Raji (cell line): ENCODE results near the gene KIRREL3.

Experiments
- POLR2A ChIP-seq: IDR thresholded peaks from 2 replicates; pipeline ENCODE4 v1.6.1; 2011; ENCODE audit warnings: low read depth, low read length, control low read depth; ENCODE audit not compliant: insufficient read depth

Gene KIRREL3

DNA sequence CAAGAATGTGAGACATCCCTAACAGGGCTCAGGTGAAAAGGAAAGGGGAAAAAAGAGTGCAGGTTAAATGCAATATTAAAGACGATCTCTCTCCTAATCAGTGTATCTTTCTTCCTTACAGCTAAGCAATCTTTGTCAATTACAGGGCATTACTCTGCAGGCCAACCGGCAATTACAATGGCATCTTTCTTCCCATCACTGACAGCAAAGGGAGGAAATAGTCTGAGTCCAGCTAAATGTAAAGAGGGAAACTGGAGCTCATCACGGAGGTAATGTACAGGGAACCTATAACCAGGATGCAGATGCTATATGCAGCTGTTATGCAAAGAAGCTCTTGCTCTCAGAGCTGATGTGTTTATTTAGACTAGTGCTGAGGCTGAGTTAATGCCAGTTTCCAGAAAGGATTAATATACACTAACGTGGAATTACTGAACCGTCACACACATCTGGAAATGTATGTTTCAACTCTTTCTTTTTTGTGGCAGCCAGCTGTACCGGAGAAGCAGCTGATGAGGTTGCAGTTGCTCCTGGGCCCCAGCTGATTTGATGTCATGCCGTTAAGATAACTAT, 121.6 kb downstream of the KIRREL3 start:
- TF ChIP-seq POLR2A, result no peak

DNA sequence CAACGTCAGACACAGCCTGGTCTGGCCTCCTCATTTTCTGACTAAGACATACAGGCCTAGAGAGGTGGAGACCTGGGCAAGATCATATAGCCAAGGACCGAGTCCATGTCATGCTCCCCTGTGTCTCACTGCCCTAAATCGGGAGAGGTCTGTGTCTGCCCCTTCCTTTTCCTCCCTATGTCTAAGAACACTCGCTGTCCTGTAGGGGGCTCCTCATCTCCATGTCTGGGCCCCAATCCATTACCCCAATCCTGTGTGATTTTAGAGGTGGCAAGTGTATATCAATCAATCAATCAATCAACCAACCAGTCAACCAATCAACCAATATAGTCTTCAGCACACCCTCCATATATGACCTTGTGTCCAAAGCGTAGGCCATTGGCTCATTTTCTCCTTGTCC, 125.7 kb downstream of the KIRREL3 start:
- no peak for TF ChIP-seq POLR2A

DNA sequence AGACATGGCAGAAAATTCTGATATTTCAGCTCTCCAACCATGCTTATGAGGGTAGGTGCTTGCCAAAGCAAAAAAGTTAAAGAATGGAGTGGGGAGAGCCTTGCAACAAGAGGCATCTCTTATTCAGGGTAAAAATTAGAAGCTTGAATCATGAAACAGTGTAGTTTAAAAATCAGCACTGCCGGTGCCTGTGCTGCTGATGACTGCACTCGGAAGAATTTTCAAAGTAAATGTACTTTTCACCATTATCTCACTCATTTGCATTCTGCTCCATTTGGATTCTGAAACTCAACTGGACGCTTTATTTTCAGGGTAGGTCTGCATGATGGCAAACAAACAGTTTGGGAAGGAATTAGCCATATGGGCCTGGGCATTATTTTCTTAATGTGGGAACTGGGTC, 126.3 kb downstream of the KIRREL3 start:
- TF ChIP-seq POLR2A, result no peak

DNA sequence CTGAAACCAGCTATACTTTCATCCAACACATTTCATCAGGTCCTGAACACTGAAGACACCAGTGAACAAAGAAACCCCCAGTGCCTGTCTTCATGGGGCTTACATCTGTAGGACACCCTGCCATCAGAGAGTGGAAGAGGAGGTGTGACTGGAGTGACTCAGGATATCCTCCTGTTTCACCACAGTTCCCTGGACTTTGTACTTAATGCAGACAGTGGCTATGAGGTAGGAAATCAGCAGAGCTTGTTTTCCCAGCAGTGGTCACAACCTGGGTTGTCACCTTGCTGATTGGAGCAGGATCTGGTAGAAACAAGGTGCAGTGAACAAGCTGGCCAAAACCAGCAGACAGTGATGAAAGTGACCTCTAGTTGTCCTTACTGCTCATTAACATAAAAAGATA, 128.8 kb downstream of the KIRREL3 start:
- no peak for TF ChIP-seq POLR2A

DNA sequence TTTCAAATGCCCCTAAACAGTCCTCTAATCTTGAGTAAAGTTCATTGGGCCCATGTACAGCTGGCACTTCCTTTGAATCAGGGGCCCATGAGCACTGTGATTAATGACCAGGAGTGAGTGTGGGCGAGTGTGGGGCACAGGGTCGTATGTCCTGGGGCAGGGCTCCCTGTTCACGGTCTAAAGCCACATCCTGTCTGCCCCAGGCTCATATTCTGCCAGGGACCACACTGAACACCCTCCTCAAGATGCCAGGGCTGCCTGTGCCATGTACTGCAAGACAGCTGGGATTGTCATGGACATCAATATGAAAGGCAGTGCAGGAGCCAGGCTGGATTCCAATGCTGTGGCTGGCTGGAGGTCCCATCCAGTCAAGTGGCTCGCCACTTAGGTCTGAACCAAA, 130.5 kb downstream of the KIRREL3 start:
- TF ChIP-seq POLR2A, result no peak

DNA sequence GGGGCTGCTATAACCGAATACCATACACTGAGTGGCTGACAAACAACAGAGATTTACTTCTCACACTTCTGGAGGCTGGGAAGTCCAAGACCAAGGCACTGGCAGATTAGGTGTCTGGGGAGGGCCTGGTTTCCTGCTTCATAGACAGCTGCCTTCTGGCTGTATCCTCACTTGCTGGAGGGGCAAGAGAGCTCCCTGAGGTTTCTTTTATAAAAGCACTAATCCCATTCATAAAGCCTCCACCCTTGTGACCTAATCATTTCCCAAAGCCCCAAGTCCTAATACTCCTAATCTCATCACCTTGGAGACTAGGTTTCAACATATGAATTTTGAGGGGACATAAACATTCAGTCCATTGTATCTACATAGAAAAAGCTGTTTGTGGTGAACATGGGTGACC, 131.8 kb downstream of the KIRREL3 start:
- no peak for TF ChIP-seq POLR2A

DNA sequence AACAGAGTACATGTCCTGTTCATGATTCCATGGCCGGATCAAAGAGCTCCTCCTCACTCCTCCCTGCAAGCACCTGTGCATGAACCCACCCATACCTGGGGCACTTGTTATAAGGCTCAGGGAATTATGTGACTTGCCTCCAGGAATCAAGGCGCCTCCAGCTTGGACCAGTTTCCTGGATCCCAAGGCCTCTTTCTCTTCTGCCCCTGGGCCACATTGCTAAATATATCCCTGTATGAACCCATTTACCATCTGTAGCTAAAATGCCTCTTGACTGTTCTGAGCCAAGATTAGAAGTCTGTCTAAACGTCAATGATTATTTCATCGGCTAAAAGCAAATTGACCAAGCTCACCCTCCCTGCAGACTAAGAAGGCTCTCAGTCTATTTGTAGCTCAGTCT, 135.6 kb downstream of the KIRREL3 start:
- TF ChIP-seq POLR2A, result no peak

DNA sequence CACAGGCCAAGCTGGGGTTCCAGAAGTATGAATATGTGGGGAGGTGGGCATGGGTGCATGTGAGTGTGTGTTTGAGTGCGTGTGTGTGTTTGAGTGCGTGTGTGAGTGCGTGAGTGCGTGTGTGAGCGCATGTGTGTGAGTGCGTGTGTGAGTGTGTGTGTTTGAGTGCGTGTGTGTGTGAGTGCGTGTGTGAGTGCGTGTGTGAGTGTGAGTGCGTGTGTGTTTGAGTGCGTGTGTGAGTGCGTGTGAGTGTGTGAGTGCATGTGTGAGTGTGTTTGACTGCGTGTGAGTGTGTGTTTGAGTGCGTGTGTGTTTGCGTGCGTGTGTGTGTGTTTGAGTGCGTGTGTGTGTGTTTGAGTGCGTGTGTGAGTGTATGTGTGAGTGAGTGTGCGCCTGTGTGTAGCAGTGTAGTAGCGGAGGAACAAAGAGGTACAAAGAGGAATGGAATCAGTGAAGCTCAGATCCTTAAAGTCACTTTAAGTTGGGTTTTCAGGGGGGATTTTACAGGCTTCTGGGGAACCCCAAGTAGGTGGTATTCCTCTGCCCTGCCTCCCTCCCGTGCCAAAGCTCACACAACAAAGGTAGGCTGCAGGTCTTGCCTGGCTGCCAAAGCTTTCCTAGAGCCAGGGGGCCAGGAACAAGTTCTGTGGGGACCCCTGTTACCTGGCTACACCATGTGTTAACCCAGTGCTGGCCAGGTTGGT, 137.1 kb downstream of the KIRREL3 start:
- TF ChIP-seq POLR2A, result no peak

DNA sequence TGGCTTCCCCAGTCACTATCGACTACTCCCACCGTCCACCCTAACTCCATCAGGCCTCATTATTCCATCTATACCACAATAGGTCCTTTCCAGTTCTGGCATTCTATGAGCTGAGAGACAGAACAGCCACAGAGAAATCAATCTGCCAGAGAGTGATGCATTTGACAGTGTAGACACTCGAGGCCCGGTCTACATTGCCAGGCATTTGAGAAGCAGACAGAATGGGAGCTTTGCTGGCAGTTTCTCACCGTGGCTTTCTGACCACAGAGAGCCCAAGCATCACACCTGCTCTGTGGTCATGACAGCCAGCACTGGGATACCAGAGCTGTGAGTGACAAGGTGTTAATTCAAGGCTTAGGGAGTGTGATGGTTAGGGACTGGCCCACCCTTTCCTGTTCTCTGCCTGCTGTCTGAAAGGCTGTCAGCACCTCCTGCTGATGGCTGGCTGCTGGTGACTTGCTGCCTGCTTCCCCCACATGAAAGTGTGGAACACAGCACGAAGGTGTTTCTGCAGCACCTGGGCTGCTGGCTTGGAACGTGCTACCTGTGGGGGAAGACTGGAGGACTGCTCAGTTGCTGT, 137.8 kb downstream of the KIRREL3 start:
- no peak for TF ChIP-seq POLR2A

DNA sequence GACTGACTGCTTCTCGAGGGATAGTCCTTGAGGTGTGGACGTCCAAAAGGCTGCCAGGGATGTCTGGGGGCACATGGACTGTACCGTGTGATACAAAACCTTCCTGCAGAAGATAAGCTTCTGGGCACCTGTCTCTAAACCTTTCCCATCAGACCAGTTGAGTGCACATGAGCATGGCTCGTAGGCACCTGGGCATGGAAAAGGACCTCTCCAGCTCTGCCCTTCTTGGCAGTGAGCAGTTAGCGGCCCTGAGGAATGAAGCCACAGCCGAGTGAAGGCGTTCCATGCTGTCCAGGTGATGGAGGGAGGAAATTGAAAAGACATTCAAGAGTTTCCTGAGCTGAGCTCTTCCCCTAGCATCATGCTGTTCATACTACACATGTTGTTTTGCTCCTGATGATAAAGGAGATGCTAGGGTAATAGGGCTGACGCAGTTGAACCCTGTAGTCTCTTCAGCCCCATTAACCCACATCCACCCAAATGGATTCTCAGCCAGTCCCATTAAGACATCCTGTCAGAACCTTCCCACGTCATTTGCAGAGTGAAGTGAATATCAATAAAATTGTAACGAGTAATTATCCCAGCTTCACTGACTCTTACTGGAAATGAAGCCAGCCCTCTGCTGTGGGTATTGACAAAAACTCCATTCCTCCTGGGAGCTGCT, 138.6 kb downstream of the KIRREL3 start:
- no peak for TF ChIP-seq POLR2A

DNA sequence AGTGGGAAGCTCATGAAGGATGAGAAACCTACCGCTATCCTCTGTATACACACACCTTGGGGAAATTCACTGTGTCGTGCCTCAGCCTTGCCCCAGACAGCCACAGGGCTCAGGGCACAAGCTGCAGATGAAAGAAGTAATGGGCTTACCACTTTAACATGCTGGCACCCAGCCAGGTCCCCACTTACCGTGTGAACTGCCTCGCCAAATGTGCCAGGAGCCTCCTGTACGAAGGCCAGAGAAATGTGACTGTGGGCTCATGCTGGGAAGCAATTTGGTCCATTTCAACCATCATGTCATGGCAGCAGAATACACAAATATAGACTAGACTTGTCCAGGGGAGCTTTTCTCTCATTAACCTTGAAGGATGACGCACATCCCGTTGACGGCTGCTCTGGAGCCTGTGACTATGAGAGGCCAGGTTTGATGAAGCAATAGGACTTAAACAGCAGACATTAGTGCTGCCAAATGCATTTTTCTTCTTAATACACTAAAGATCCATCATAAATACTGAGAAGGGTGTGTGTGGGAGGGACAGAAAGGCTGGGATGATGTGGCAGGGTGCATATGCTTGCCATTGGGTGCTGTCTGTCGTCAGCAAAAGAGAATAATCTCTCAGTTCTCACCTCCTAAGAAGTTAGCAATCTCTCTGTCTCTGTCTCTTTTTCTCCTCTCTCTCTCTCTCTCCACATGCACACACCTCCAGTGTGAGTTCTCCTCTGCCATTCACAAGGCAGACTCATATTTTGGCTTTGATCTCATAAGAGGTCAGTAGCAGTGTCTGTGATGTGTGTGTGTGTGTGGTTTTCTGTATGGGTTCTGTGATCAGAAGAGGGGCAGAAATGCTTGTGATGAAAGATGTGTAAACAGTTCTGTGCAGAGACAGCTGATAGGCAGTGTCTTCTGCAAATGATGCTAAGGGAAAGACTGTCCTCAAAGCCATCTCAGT, 142.4 kb downstream of the KIRREL3 start:
- TF ChIP-seq POLR2A, result no peak

DNA sequence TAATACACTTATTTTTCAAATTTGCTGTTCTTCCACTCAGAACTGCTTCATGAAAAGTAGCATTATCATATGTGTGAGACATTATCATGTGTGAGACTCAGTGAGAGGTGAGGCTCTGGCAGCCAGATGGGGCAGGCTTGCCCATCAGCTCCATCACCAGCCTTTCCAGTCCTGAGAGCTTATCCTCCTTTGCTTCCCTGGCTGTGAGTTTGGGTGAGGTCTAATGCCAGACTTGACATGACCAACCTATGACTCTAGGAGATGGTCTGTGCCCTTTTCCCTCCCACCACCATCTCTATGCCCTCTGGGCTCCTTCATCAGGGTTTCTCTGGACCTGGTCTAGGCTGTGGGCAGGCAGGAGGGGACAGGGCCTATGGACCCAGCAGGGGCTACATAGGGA, 145.0 kb downstream of the KIRREL3 start:
- TF ChIP-seq POLR2A, result no peak

DNA sequence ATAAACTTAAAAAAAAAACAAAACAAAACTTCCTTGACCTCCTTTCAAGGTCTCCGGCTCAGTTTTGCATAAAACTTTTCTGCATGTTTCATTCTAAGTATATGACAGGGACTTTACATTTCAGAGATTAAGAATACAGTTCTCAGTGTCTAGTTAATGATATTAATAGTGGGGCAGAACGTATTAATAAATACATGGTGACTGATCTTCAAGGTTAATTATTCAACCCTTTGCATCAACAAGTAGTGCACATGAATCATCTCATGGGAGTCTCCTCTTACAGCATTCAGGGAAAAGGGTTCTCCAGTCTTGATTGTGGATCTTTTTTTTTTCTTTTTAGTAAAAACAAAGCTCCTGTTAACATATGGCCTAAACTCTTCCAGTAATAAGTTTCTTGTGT, 146.8 kb downstream of the KIRREL3 start:
- no peak for TF ChIP-seq POLR2A

DNA sequence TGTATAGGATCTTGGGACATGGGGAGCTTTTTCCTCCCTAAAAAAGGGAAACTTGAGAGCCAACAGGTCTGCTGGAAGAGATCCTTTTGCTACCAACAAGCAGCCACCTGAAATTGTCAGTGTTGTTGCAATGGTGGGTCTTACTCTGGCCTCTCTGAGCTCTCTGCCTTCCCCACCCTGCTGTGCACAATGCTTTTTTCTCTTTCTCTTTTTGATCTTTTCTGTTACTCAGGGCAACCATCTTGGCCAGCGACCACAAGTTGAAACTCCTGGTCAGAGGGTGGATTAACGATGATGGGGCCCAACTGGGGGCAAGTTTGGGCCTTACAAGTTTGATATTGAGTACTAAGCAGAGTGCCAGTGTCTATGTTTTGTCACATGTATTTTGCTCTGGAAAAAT, 155.8 kb downstream of the KIRREL3 start:
- no peak for TF ChIP-seq POLR2A

DNA sequence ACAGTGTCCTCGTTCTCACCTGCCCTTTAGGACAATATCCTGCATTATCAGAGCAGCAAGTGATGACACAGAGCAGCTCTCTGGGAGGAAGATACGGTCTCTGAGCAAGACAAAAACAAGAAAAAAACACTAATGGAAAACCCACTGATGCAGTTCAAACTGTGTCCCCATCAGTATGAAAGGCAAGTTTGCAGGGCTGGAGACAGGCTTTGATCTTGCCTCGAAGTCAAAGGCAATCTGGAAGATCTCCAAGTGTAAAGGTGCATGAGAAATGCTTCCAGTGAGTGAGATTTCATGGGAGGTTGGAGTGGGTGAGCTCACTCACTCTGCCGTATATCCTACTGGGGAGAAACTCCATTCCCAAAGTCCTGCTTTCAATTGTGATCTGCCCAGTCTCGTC, 157.5 kb downstream of the KIRREL3 start:
- no peak for TF ChIP-seq POLR2A
